Muscle layer of colon (tissue), 2 donors: Measurements from ENCODE around the gene XRN2.
"Not testable (repeated sequence)": the region's sequence is repeated elsewhere in the genome, so short reads cannot be mapped to it uniquely, and the experiment has no call there.

ENCODE experiments used
- H3K27ac ChIP-seq: one replicate; pipeline ENCODE4 v1.7.0; 2013; ENCODE audit warnings: low read depth, mild to moderate bottlenecking, low read length, moderate library complexity
- H3K27me3 ChIP-seq, 2 donors: one replicate each; pipeline ENCODE4 v1.7.0; 2013; ENCODE audit warnings: low read length in 2 of 2, mild to moderate bottlenecking in 2 of 2; ENCODE audit not compliant: insufficient read depth in 2 of 2, control insufficient read depth in 1 of 2
- H3K36me3 ChIP-seq: one replicate; pipeline ENCODE4 v1.7.0; 2013; ENCODE audit warnings: mild to moderate bottlenecking, low read length; ENCODE audit not compliant: insufficient read depth
- H3K4me1 ChIP-seq: one replicate; pipeline ENCODE4 v1.7.0; 2013; ENCODE audit warnings: mild to moderate bottlenecking, low read length; ENCODE audit not compliant: insufficient read depth
- H3K4me3 ChIP-seq, 2 donors: one replicate each; pipeline ENCODE4 v1.7.0; 2013; ENCODE audit warnings: low read length in 2 of 2, low read depth in 1 of 2, mild to moderate bottlenecking in 1 of 2, moderate library complexity in 1 of 2
- H3K9ac ChIP-seq: one replicate; pipeline ENCODE4 v1.7.0; 2013; ENCODE audit warnings: low read length
- H3K9me3 ChIP-seq: one replicate; pipeline ENCODE4 v1.7.0; 2013; ENCODE audit warnings: mild to moderate bottlenecking, low read length
- donor health status: abdominal sarcoma.
- donor health status: Adenocarcinoma of cecum.

Gene XRN2

GRCh38 chr20:21356386-21356785, 53.3 kb downstream of the XRN2 start:
- H3K9ac ChIP-seq = no peak overlapping the region
- H3K9me3 ChIP-seq = no peaks in the 10 kb centered on the region
- peaks cover 4% of the 10 kb centered on the region for H3K4me1 ChIP-seq
- no peak overlapping the region for H3K4me3 ChIP-seq
- peaks cover 18% of the 10 kb centered on the region for H3K36me3 ChIP-seq
- no peaks in the 10 kb centered on the region for H3K27me3 ChIP-seq
- H3K27ac ChIP-seq = no peak overlapping the region

GRCh38 chr20:21357844-21358243, 54.7 kb downstream of the XRN2 start:
- Histone ChIP-seq H3K36me3 (peaks cover 19% of the 10 kb centered on the region), H3K4me1 (peaks cover 4% of the 10 kb centered on the region), H3K9me3 (no peaks in the 10 kb centered on the region), H3K4me3 (no peak overlapping the region), H3K27me3 (no peaks in the 10 kb centered on the region), H3K9ac (no peak overlapping the region), H3K27ac (no peak overlapping the region)

- no peak overlapping the region for H3K9ac ChIP-seq
- no peaks in the 10 kb centered on the region for H3K27me3 ChIP-seq
- peaks cover 4% of the 10 kb centered on the region for H3K4me1 ChIP-seq
- H3K36me3 ChIP-seq = peaks cover 25% of the 10 kb centered on the region
- H3K4me3 ChIP-seq = no peak overlapping the region
- H3K9me3 ChIP-seq = no peaks in the 10 kb centered on the region
- no peak overlapping the region for H3K27ac ChIP-seq
These were observed 55.6 kb downstream of the XRN2 start for GRCh38 chr20:21358737-21359136.

DNA sequence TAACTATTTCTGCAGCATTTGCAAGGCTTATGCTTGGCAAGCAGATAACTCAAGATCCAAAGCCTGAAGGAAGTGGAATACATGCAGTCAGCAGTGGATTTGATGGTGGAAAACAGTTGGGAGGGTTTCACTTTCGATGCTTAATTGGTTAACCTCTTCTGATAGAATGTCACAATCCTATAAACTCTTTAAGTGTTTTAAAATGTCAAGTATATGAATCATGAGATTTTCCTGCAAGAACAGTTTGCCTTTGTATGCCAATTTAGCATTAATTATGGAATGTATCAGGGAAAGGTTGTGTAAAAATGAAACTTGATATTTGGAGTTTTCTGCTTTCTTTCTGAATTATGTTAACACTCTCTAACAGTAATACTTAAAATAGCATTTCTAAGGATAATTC, 57.6 kb downstream of the XRN2 start:
- H3K4me3 ChIP-seq = no peak overlapping the region
- no peaks in the 10 kb centered on the region for H3K27me3 ChIP-seq
- peaks cover 4% of the 10 kb centered on the region for H3K4me1 ChIP-seq
- H3K9ac ChIP-seq = no peak overlapping the region
- H3K36me3 ChIP-seq = peaks cover 36% of the 10 kb centered on the region
- H3K27ac ChIP-seq = no peak overlapping the region
- no peaks in the 10 kb centered on the region for H3K9me3 ChIP-seq

- Histone ChIP-seq H3K27ac (no peak overlapping the region), H3K27me3 (no peaks in the 10 kb centered on the region), H3K9ac (no peak overlapping the region), H3K36me3 (peaks cover 35% of the 10 kb centered on the region), H3K4me1 (peaks cover 4% of the 10 kb centered on the region), H3K4me3 (no peak overlapping the region), H3K9me3 (no peaks in the 10 kb centered on the region)
These were observed 58.1 kb downstream of the XRN2 start for GRCh38 chr20:21361266-21361665.

DNA sequence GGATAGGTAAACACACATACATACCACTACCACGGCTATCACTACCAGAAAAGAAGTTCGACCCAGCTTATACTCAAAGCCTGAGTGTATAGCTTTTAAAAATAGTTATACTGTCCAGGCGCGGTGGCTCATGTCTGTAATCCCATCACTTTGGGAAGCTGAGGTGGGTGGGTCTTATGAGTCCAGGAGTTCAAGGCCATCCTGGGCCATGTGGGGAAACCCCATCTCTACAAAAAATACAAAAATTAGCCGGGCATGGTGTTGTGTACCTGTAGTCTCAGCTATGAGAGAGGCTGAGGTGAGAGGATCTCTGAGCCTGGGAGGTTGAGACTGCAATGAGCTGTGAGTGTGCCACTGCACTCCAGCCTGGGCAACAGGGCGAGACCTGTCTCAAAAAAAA, 61.3 kb downstream of the XRN2 start:
- no peaks in the 10 kb centered on the region for H3K9me3 ChIP-seq
- H3K4me3 ChIP-seq = no peak overlapping the region
- H3K36me3 ChIP-seq = peaks cover 30% of the 10 kb centered on the region
- H3K4me1 ChIP-seq = no peaks in the 10 kb centered on the region
- H3K27me3 ChIP-seq = no peaks in the 10 kb centered on the region
- H3K27ac ChIP-seq = no peak overlapping the region
- no peak overlapping the region for H3K9ac ChIP-seq

- Histone ChIP-seq H3K9ac (no peak overlapping the region), H3K4me3 (no peak overlapping the region), H3K36me3 (peaks cover 30% of the 10 kb centered on the region), H3K27ac (no peak overlapping the region), H3K27me3 (no peaks in the 10 kb centered on the region), H3K4me1 (no peaks in the 10 kb centered on the region), H3K9me3 (no peaks in the 10 kb centered on the region)
These were observed 62.6 kb downstream of the XRN2 start for GRCh38 chr20:21365771-21366170.

DNA sequence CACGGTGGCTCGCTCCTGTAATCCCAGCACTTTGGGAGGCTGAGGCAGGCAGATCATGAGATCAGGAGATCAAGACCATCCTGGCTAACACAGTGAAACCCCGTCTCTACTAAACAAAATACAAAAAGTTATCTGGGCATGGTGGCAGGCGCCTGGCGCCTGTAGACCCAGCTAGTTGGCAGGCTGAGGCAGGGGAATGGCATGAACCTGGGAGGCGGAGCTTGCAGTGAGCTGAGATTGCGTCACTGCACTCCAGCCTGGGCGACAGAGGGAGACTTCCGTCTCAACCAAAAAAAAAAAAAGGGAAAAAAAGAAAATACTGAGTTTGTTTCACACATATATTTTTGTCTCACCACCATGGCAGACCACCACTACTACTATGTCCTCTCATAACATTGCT, 63.1 kb downstream of the XRN2 start:
- not testable (repeated sequence) for H3K27me3 ChIP-seq, H3K9ac ChIP-seq, H3K4me3 ChIP-seq, H3K27ac ChIP-seq, H3K9me3 ChIP-seq, H3K4me1 ChIP-seq
- H3K36me3 ChIP-seq = peaks cover 30% of the 10 kb centered on the region

GRCh38 chr20:21368791-21369190, 65.7 kb downstream of the XRN2 start:
- Histone ChIP-seq H3K27me3 (no peaks in the 10 kb centered on the region), H3K4me1 (no peaks in the 10 kb centered on the region), H3K9me3 (no peaks in the 10 kb centered on the region), H3K4me3 (no peak overlapping the region), H3K27ac (no peak overlapping the region), H3K36me3 (peaks cover 23% of the 10 kb centered on the region), H3K9ac (no peak overlapping the region)

GRCh38 chr20:21371193-21371592, 68.1 kb downstream of the XRN2 start:
- Histone ChIP-seq H3K9ac (no peak overlapping the region), H3K9me3 (no peaks in the 10 kb centered on the region), H3K27ac (no peak overlapping the region), H3K36me3 (peaks cover 12% of the 10 kb centered on the region), H3K4me1 (no peaks in the 10 kb centered on the region), H3K27me3 (no peaks in the 10 kb centered on the region), H3K4me3 (no peak overlapping the region)

DNA sequence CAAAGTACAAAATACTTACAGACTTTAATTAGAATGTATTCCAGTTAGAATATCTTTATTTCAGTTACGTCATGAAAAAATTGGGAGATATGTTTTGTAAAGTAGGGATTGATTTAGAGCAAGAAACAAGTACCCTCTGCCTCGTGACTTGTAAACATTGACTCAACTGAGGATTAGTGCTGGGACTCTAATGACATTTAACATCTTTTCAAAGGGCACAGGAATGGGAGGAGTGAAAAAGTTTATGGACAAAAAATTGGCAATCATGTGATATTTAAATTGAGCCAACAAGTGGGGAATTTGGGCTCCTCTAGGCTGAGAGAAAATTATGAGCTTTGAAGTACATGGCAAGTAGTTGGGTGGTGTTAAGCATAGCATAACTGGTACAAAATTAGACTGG, 68.9 kb downstream of the XRN2 start:
- Histone ChIP-seq H3K9me3 (no peaks in the 10 kb centered on the region), H3K4me1 (no peaks in the 10 kb centered on the region), H3K27me3 (no peaks in the 10 kb centered on the region), H3K27ac (no peak overlapping the region), H3K36me3 (peaks cover 9% of the 10 kb centered on the region), H3K9ac (no peak overlapping the region), H3K4me3 (no peak overlapping the region)

- Histone ChIP-seq H3K9me3 (no peaks in the 10 kb centered on the region), H3K27ac (no peak overlapping the region), H3K4me1 (no peaks in the 10 kb centered on the region), H3K27me3 (no peaks in the 10 kb centered on the region), H3K9ac (no peak overlapping the region), H3K36me3 (peaks cover 3% of the 10 kb centered on the region), H3K4me3 (no peak overlapping the region)
These were observed 70.3 kb downstream of the XRN2 start for GRCh38 chr20:21373436-21373835.
